SU-DHL-6 (cell line): ENCODE results near the gene REEP3.
"Not testable (repeated sequence)": the region's sequence is repeated elsewhere in the genome, so short reads cannot be mapped to it uniquely, and the experiment has no call there.

Experiments
- EZH2phosphoT487 ChIP-seq: fragments of 200-600 bp; sonication (generic), shearing (Covaris generic); conservative IDR thresholded peaks from 2 replicates; pipeline ENCODE4 v1.6.1; 2018; ENCODE audit warnings: mild to moderate bottlenecking, antibody characterized with exemption, low read length, moderate library complexity, mixed read lengths
- TF ChIP-seq, protein P1 (sequence below): fragments of 200-600 bp; sonication (generic); IDR thresholded peaks from one replicate; pipeline ENCODE4 v1.5.1; 2017; ENCODE audit warnings: antibody characterized with exemption, mild to moderate bottlenecking, low read length, moderate library complexity; ENCODE audit not compliant: insufficient read depth, poor library complexity, severe bottlenecking

DNA sequence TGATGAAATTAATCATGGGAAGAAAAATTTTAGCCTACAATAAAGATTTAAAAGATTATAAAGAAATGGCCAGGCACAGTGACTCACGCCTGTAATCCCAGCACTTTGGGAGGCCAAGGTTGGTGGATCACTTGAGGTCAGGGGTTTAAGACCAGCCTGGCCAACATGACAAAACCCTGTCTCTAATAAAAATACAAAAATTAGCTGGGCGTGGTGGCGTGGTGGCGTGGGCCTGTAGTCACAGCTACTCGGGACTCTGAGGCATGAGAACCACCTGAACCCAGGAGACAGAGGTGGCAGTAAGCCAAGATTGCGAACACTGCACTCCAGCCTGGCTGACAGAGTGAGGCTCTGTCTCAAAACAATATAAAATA lies 28.9 kb upstream of the REEP3 start:
- TF ChIP-seq, protein P1, sequence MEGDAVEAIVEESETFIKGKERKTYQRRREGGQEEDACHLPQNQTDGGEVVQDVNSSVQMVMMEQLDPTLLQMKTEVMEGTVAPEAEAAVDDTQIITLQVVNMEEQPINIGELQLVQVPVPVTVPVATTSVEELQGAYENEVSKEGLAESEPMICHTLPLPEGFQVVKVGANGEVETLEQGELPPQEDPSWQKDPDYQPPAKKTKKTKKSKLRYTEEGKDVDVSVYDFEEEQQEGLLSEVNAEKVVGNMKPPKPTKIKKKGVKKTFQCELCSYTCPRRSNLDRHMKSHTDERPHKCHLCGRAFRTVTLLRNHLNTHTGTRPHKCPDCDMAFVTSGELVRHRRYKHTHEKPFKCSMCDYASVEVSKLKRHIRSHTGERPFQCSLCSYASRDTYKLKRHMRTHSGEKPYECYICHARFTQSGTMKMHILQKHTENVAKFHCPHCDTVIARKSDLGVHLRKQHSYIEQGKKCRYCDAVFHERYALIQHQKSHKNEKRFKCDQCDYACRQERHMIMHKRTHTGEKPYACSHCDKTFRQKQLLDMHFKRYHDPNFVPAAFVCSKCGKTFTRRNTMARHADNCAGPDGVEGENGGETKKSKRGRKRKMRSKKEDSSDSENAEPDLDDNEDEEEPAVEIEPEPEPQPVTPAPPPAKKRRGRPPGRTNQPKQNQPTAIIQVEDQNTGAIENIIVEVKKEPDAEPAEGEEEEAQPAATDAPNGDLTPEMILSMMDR: not testable (repeated sequence)
- TF ChIP-seq EZH2phosphoT487: not testable (repeated sequence)
